GM10248 (cell line): ENCODE data around the gene LSMEM2.

Experiments used
- CTCF ChIA-PET: fragments of 300-600 bp; sonication (Branson Sonifier 250); formaldehyde crosslinking; extraction: SDS; loops from one replicate; lab custom pipeline; 2021; ENCODE audit warnings: antibody characterized with exemption; lab: Yijun Ruan, JAX
- POLR2A ChIA-PET: fragments of 350-650 bp; sonication (Branson Sonifier 250); formaldehyde crosslinking; extraction: SDS; loops from one replicate; lab custom pipeline; 2020; ENCODE audit warnings: antibody characterized with exemption; lab: Yijun Ruan, JAX
- DNase-seq: peaks from one replicate; pipeline ENCODE4 v3.0.0; 2012; ENCODE audit errors: extremely low spot score
- CTCF ChIP-seq: IDR thresholded peaks from 2 replicates; pipeline ENCODE4 v1.5.1; 2012; ENCODE audit warnings: mild to moderate bottlenecking, low read depth; ENCODE audit errors: extremely low read depth, missing control alignments, control extremely low read depth

Gene LSMEM2

DNA sequence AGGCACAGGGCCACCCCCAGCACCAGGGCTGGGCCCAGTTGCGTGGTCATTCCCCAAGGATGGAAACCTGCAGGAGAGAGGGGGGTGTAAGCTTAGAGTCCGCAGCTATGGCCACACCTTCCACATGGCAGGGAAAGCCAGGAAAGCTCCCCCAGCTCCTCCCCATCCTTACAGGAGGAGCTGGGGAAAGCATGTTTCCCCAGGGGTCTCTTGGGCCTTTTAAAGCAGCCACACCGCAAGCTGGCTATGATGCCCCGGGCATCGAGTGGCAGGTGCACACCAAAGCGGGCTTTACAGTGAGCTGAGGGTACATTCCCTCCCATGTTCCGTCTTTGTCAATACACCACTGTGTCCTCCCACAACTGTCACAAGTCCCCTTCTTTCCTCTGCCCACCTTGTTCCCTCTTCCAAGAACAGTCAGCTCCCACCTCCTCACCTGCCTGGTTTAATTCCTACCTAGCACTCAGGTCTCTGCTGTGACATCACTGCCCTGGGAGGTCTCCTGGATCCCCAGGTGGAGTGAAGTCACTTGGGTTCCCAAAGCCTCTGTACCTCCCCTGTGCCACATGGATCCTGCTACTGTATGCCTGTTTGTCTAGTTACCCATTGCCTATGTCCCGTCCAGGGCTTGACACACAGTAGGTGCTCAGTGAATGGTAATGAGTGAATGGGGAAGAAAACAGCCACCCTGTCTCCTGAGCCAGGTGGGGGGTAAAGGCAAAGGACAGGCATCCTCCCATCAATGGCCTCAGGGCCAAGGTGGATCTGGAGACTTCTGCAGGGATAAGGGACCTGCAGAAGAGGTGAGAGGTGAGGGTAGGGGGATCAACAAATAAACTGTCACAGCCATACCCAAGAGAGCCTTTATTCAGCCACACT, 16.9 kb downstream of the LSMEM2 start:
- no peak for TF ChIP-seq CTCF
- POLR2A ChIA-PET, result no interaction called here
- CTCF ChIA-PET, result interaction anchor here (0.9 to 2.3 kb wide), 5 partner anchors 10 to 36 kb away, joined by 3 to 8 read pairs (median 3); no protein-coding TSS in a partner anchor
- no peak for DNase-seq

DNA sequence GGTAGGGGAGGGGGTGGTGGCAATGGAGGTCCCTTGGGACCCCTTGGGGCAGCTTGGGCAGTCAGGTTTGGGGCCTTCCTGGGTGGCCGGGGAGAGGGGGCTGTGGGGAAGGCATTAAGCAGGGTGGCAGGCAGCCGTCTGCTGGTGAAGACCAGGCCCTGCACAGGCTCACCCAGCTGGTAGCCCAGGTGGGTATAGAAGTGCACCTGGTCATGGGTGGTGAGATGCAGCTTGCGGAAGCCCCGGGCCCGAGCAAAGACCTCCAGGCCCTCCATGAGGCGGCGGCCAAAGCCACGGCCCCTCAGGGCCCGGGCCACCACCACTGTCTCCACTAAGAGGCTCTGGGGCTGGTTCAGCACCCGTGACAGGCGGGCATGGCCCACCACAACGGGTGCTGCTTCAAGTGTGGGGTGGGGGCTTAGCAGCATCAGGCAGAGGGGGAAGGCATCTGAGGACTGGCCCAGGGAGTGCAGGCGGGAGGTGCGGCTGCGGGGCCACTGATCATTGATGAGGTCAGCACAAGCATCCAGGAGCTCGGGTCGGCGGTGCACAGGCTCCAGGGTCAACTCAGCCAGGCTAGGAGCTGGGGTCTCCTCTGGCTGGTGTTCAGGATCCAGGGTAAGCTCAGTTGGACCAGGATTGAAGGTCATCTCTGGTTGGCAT, 18.0 kb downstream of the LSMEM2 start:
- CTCF ChIA-PET, result interaction anchor here (0.7 to 3.5 kb wide), 3 partner anchors 22 to 34 kb away, joined by 3 to 23 read pairs (median 3); no protein-coding TSS in a partner anchor
- no peak for TF ChIP-seq CTCF
- no peak for DNase-seq
- POLR2A ChIA-PET, result no interaction called here

- ChIA-PET CTCF (interaction anchor here (0.7 to 3.5 kb wide), 4 partner anchors 18 to 34 kb away, joined by 3 to 23 read pairs (median 3); no protein-coding TSS in a partner anchor), POLR2A (no interaction called here)
- DNase-seq, result no peak
- no peak for TF ChIP-seq CTCF
Observed at GRCh38 chr3:50297384-50297775, 18.5 kb downstream of the LSMEM2 start.

DNA sequence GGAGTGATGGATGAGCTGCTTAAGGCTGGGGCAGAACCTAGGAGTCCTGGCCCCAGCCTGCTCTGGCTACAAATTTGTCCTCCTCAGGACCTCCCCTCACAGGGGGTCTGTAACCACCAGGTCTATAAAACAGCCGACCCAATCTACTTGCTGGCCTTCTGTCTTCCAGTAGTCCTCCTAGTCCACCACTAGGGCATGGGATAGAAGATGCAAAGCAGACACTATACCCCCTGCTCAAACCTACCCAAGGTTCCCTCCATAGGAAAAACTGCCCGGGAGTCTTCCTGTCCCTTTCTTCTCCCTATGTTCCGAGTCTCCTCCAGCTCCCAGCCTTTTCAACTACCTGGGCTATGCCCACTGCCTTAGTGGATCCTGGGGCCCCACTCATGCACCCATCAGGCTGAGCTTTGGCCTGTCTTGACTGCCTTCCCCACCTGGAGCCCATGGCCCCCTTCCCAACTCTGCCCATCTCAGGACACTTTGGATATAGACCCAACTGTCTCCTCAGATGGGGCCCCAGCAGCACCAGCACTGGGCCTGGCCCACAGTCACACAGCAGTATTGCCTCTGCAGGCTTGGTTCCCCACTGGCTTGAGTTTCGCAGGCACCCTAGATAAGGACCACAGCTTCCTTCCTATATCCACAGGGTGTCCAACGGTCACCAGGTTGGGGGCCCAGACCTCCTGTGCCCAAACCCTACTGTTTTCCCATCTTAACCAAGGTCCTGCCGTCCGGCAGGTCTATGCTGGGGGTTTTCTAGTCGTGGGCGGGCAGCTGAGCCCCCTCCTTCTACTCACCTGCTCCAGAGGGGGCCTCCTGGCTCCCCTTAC, 19.2 kb downstream of the LSMEM2 start:
- DNase-seq, result no peak
- CTCF ChIA-PET, result interaction anchor here (0.9 to 3.5 kb wide), 12 partner anchors 9 to 70 kb away, joined by 3 to 23 read pairs (median 4); no protein-coding TSS in a partner anchor
- POLR2A ChIA-PET, result interaction anchor here (2.2 kb wide), 1 partner anchor 39 kb away, joined by 13 read pairs; no protein-coding TSS in a partner anchor
- no peak for TF ChIP-seq CTCF

- ChIA-PET POLR2A (interaction anchor here (0.6 to 2.2 kb wide), 9 partner anchors 19 to 1201 kb away, joined by 3 to 13 read pairs (median 5); partner anchors contain the start of gene GNAI2), CTCF (interaction anchor here (0.8 to 3.5 kb wide), 16 partner anchors 10 to 71 kb away, joined by 3 to 23 read pairs (median 4); no protein-coding TSS in a partner anchor)
- TF ChIP-seq CTCF, result peak; percentile 22
- peak; percentile 99 for DNase-seq
Observed at GRCh38 chr3:50298836-50299637, 20.1 kb downstream of the LSMEM2 start, which contains the start of the genes HYAL3 and NAA80. Gene HYAL3 (minus strand): TSS chr3:50299405. CDS start chr3:50295602, 3,803 bp downstream. Gene NAA80 (minus strand): TSS chr3:50299405. CDS start chr3:50297463, 1,942 bp downstream.
